Endothelial cell of umbilical vein (primary cell): Measurements from ENCODE around the gene ZFP1.
"Not testable (repeated sequence)": the region's sequence is repeated elsewhere in the genome, so short reads cannot be mapped to it uniquely, and the experiment has no call there.

ENCODE experiments used
- CTCF ChIP-seq, 2 donors: IDR thresholded peaks; 1 replicate in 1 of 2; 2 replicates in 1 of 2; pipeline ENCODE4 v1.5.1; 2011; ENCODE audit warnings: low read length in 2 of 2, mild to moderate bottlenecking in 2 of 2, moderate library complexity in 2 of 2, control low read depth in 1 of 2, inconsistent platforms in 1 of 2, low read depth in 1 of 2; ENCODE audit not compliant: insufficient read depth in 1 of 2; ENCODE audit errors: extremely low read depth in 1 of 2
- EZH2 ChIP-seq: IDR thresholded peaks from 2 replicates; pipeline ENCODE4 v1.6.1; 2012; ENCODE audit warnings: borderline replicate concordance, low read depth, mild to moderate bottlenecking, moderate library complexity, low read length, inconsistent platforms; ENCODE audit not compliant: severe bottlenecking
- FOS ChIP-seq: IDR thresholded peaks from 2 replicates; pipeline ENCODE4 v1.6.1; 2011; ENCODE audit warnings: mild to moderate bottlenecking, low read length, moderate library complexity, borderline replicate concordance; ENCODE audit not compliant: insufficient read depth
- GATA2 ChIP-seq: IDR thresholded peaks from 2 replicates; pipeline ENCODE4 v1.7.0; 2011; ENCODE audit warnings: low read depth, mild to moderate bottlenecking, moderate library complexity, mixed read lengths, low read length; ENCODE audit not compliant: insufficient read length, insufficient read depth
- JUN ChIP-seq: IDR thresholded peaks from 2 replicates; pipeline ENCODE4 v1.6.1; 2011; ENCODE audit warnings: borderline replicate concordance, low read depth; ENCODE audit not compliant: insufficient read length, insufficient read depth
- MAX ChIP-seq: IDR thresholded peaks from 2 replicates; pipeline ENCODE4 v1.6.1; 2011; ENCODE audit not compliant: insufficient read depth, insufficient read length
- MYC ChIP-seq: IDR thresholded peaks from one replicate; pipeline ENCODE4 v1.6.1; 2011; ENCODE audit warnings: mild to moderate bottlenecking, low read depth, low read length
- POLR2A ChIP-seq: IDR thresholded peaks from 2 replicates; pipeline ENCODE4 v1.6.1; 2012; ENCODE audit warnings: low read depth, mild to moderate bottlenecking, control low read depth, low read length
- POLR2AphosphoS5 ChIP-seq: IDR thresholded peaks from 2 replicates; pipeline ENCODE4 v1.6.1; 2012; ENCODE audit warnings: low read depth, mild to moderate bottlenecking, control low read depth, low read length, moderate library complexity; ENCODE audit not compliant: insufficient read depth

GRCh38 chr16:75129421-75130149 is 18.7 kb upstream of the ZFP1 start:
- not testable (repeated sequence) for TF ChIP-seq CTCF (IDR thresholded peaks at IDR 0.05; ENCODE audit: extremely low read depth in 1 of 2, insufficient read depth in 1 of 2, low read depth in 1 of 2, low read length in 2 of 2); MAX; GATA2; POLR2A; MYC; EZH2; POLR2AphosphoS5; JUN; FOS
